DMS 273 (cell line): ENCODE results near the gene AHNAK2.
"Not testable (repeated sequence)": the region's sequence is repeated elsewhere in the genome, so short reads cannot be mapped to it uniquely, and the experiment has no call there.

Source experiments
- DNase-seq: peaks from one replicate; lab custom pipeline; 2025; ENCODE audit not compliant: unreplicated experiment; lab: John Stamatoyannopoulos, UW

AHNAK2 gene

GRCh38 chr14:104928391-104929133 is 49.6 kb downstream of the AHNAK2 start:
- DNase-seq: no peak

GRCh38 chr14:104927901-104928300 is 50.3 kb downstream of the AHNAK2 start:
- no peak for DNase-seq

GRCh38 chr14:104927432-104927816 is 50.8 kb downstream of the AHNAK2 start:
- no peak for DNase-seq

GRCh38 chr14:104926619-104927431 is 51.3 kb downstream of the AHNAK2 start:
- no peak for DNase-seq

GRCh38 chr14:104925855-104926609 is 52.1 kb downstream of the AHNAK2 start:
- DNase-seq: no peak

GRCh38 chr14:104925214-104925854 is 52.8 kb downstream of the AHNAK2 start:
- no peak for DNase-seq

GRCh38 chr14:104924421-104925213 is 53.6 kb downstream of the AHNAK2 start, which contains the start of gene PLD4:
TSS of gene PLD4 (plus strand) at chr14:104924879. CDS start at chr14:104927141, 2,262 bp downstream.
- DNase-seq: peak; percentile 35

- no peak for DNase-seq
Observed at GRCh38 chr14:104923640-104924420, 54.3 kb downstream of the AHNAK2 start.

- no peak for DNase-seq
Observed at GRCh38 chr14:104919993-104920315, 58.2 kb downstream of the AHNAK2 start.

- DNase-seq: not testable (repeated sequence)
Observed at GRCh38 chr14:104919152-104919992, 58.8 kb downstream of the AHNAK2 start.

GRCh38 chr14:104917993-104918392 is 60.2 kb downstream of the AHNAK2 start:
- DNase-seq: no peak

- no peak for DNase-seq
Observed at GRCh38 chr14:104917116-104917515, 61.1 kb downstream of the AHNAK2 start.

- peak; percentile 37 for DNase-seq
Observed at GRCh38 chr14:104913435-104913834, 64.7 kb downstream of the AHNAK2 start.

GRCh38 chr14:104912053-104912452 is 66.1 kb downstream of the AHNAK2 start:
- no peak for DNase-seq

- DNase-seq: no peak
Observed at GRCh38 chr14:104908303-104908702, 69.9 kb downstream of the AHNAK2 start.

GRCh38 chr14:104905579-104905933 is 72.6 kb downstream of the AHNAK2 start:
- not testable (repeated sequence) for DNase-seq

- DNase-seq: not testable (repeated sequence)
Observed at GRCh38 chr14:104904650-104905578, 73.3 kb downstream of the AHNAK2 start.

- DNase-seq: no peak
Observed at GRCh38 chr14:104903990-104904389, 74.2 kb downstream of the AHNAK2 start.
